Esophagus mucosa (tissue), 1 donor: ENCODE results near the gene BTNL9. TPM values are rescaled to one million over a fixed set of nuclear protein-coding genes. Genes with fewer than 3 reads are reported as not detected.
"Not testable (repeated sequence)": the region's sequence is repeated elsewhere in the genome, so short reads cannot be mapped to it uniquely, and the experiment has no call there.

Experiments
- ATAC-seq: fragments of 200-7000 bp; cut with Tn5 transposase; one replicate; pipeline ENCODE4 v1.9.1; 2020
- total RNA-seq: library from RNA; stranded (reverse); gene quantifications from one replicate; pipeline ENCODE4 v1.2.4, GENCODE V29; 2023
- donor health status: DM: yes; HTN: yes; CAD: no.

BTNL9 gene
- 2.5 TPM for total RNA-seq

- ATAC-seq: no peak
These were observed at the start of gene BTNL9 for GRCh38 chr5:181039931-181040630. Gene BTNL9, plus strand, starts transcription at chr5:181040266. Its CDS starts 5,224 bp downstream, at chr5:181045490.

- ATAC-seq: no peak
These were observed 49.2 kb upstream of the BTNL9 start for GRCh38 chr5:180990882-180991242.

GRCh38 chr5:181001947-181002346 lies 38.1 kb upstream of the BTNL9 start:
- ATAC-seq: no peak

GRCh38 chr5:181005791-181006190 lies 34.3 kb upstream of the BTNL9 start:
- ATAC-seq: no peak

GRCh38 chr5:181008136-181008535 lies 31.9 kb upstream of the BTNL9 start:
- no peak for ATAC-seq

GRCh38 chr5:181010018-181010417 lies 30.0 kb upstream of the BTNL9 start:
- ATAC-seq: not testable (repeated sequence)

GRCh38 chr5:181014654-181015053 lies 25.4 kb upstream of the BTNL9 start:
- ATAC-seq: not testable (repeated sequence)

- not testable (repeated sequence) for ATAC-seq
These were observed 22.6 kb upstream of the BTNL9 start for GRCh38 chr5:181017448-181017847.

- ATAC-seq: no peak
These were observed 19.4 kb upstream of the BTNL9 start for GRCh38 chr5:181020688-181021087.

GRCh38 chr5:181024245-181025064 lies 15.6 kb upstream of the BTNL9 start:
- ATAC-seq: peak; percentile 99

- no peak for ATAC-seq
These were observed 12.5 kb upstream of the BTNL9 start for GRCh38 chr5:181027452-181028031.

- no peak for ATAC-seq
These were observed 11.8 kb upstream of the BTNL9 start for GRCh38 chr5:181028032-181028819.

- ATAC-seq: no peak
These were observed 8.3 kb upstream of the BTNL9 start for GRCh38 chr5:181031716-181032115.

- no peak for ATAC-seq
These were observed 3.9 kb upstream of the BTNL9 start for GRCh38 chr5:181035991-181036815.

GRCh38 chr5:181036816-181037364 lies 3.2 kb upstream of the BTNL9 start:
- ATAC-seq: no peak

- ATAC-seq: no peak
These were observed 2.7 kb upstream of the BTNL9 start for GRCh38 chr5:181037365-181037861.

GRCh38 chr5:181039471-181039870 lies 595 bp upstream of the BTNL9 start:
- ATAC-seq: no peak

GRCh38 chr5:181040631-181040945 lies 522 bp downstream of the BTNL9 start:
- no peak for ATAC-seq

GRCh38 chr5:181041043-181041442 lies 977 bp downstream of the BTNL9 start:
- ATAC-seq: no peak

GRCh38 chr5:181042036-181042713 lies 2.1 kb downstream of the BTNL9 start:
- ATAC-seq: no peak

- ATAC-seq: no peak
These were observed 2.7 kb downstream of the BTNL9 start for GRCh38 chr5:181042722-181043121.
